WTC11 (cell line): ENCODE measurements around the gene ARFGAP2.

Experiments used
- NFE2L1 ChIP-seq: sonication (generic); formaldehyde crosslinking; IDR thresholded peaks from 2 replicates; pipeline ENCODE4 v1.8.1; 2023; ENCODE audit warnings: missing genetic modification reagents
- TF ChIP-seq, protein P1 (sequence below): fragments of 200-600 bp; IDR thresholded peaks from 2 replicates; pipeline ENCODE4 v1.8.0; 2022; ENCODE audit warnings: antibody characterized with exemption

DNA sequence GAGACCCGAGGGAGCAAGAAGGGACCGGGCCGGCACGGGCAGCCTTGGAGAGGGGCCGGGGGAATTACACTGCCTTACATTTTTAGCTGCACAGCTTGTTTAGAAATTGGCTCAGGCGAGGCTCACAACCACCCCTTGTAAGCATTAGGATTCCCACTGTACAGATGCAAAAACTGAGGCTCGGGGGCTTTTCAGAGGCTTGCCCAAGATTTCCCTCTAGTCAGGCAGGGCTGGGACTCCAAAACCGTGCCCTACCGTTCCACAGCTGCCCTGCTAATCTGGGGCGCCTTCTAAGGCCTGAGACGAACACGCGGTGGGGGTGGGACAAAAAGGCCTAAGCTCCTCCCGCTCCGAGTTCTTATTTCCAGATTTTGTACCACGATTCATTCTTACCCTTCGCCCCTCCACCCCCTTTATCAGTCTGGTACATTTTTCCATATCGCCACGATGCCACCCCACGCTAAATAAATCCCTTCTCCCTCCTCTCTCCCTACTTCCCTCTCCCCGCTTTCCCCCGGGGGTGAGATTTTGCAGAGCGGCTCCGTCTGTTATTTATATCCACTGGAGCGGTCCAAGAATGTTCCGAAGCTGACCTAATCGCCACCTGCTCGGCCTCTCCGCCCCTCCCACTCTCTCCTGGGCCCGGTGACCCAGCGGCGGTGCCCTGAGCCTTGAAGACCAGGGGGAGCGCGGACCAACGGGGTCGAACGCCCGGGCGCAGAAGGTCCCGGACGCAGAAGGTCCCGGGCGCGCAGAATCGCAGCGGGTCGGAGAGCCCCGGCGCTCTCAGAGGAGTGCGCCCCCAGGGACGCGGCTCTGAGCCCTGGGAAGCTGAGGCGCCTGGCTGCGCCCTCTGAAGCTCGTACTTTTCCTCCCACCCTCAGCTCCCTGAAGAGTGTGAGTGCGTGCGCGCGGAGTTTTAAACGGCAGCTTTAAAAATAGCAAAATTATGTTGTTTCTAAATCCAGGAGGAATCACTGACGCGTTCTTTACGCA, 10.3 kb upstream of the ARFGAP2 start:
- TF ChIP-seq, protein P1, sequence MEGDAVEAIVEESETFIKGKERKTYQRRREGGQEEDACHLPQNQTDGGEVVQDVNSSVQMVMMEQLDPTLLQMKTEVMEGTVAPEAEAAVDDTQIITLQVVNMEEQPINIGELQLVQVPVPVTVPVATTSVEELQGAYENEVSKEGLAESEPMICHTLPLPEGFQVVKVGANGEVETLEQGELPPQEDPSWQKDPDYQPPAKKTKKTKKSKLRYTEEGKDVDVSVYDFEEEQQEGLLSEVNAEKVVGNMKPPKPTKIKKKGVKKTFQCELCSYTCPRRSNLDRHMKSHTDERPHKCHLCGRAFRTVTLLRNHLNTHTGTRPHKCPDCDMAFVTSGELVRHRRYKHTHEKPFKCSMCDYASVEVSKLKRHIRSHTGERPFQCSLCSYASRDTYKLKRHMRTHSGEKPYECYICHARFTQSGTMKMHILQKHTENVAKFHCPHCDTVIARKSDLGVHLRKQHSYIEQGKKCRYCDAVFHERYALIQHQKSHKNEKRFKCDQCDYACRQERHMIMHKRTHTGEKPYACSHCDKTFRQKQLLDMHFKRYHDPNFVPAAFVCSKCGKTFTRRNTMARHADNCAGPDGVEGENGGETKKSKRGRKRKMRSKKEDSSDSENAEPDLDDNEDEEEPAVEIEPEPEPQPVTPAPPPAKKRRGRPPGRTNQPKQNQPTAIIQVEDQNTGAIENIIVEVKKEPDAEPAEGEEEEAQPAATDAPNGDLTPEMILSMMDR, result no peak
- no peak for TF ChIP-seq NFE2L1 (CRISPR knock-in tag)
